Stomach smooth muscle (tissue), 2 donors: ENCODE data around the gene ZFPM1.
A peak's percentile ranks its signal among the peaks of the same experiment; 100 is the strongest.

Experiments used
- H3K27ac ChIP-seq: one replicate; pipeline ENCODE4 v1.7.0; 2013; ENCODE audit warnings: mild to moderate bottlenecking, low read length, inconsistent platforms
- H3K27me3 ChIP-seq, 2 donors: one replicate each; pipeline ENCODE4 v1.7.0; 2013; ENCODE audit warnings: low read length in 2 of 2; ENCODE audit not compliant: insufficient read depth in 2 of 2, control insufficient read depth in 1 of 2
- H3K36me3 ChIP-seq, 2 donors: one replicate each; pipeline ENCODE4 v1.7.0; 2013; ENCODE audit warnings: low read length in 2 of 2; ENCODE audit not compliant: control insufficient read depth in 2 of 2, insufficient read depth in 2 of 2
- H3K4me1 ChIP-seq: one replicate; pipeline ENCODE4 v1.7.0; 2013; ENCODE audit warnings: low read length; ENCODE audit not compliant: control insufficient read depth, insufficient read depth
- H3K4me3 ChIP-seq, 2 donors: one replicate each; pipeline ENCODE4 v1.7.0; 2013; ENCODE audit warnings: low read length in 2 of 2
- H3K9ac ChIP-seq, 2 donors: one replicate each; pipeline ENCODE4 v1.7.0; 2013; ENCODE audit warnings: low read length in 2 of 2, mild to moderate bottlenecking in 1 of 2
- H3K9me3 ChIP-seq, 2 donors: one replicate each; pipeline ENCODE4 v1.7.0; 2013; ENCODE audit warnings: low read length in 2 of 2; ENCODE audit not compliant: control insufficient read depth in 2 of 2
- donor health status: healthy.
- donor health status: Pancreatic carcinoma.

Gene ZFPM1

DNA sequence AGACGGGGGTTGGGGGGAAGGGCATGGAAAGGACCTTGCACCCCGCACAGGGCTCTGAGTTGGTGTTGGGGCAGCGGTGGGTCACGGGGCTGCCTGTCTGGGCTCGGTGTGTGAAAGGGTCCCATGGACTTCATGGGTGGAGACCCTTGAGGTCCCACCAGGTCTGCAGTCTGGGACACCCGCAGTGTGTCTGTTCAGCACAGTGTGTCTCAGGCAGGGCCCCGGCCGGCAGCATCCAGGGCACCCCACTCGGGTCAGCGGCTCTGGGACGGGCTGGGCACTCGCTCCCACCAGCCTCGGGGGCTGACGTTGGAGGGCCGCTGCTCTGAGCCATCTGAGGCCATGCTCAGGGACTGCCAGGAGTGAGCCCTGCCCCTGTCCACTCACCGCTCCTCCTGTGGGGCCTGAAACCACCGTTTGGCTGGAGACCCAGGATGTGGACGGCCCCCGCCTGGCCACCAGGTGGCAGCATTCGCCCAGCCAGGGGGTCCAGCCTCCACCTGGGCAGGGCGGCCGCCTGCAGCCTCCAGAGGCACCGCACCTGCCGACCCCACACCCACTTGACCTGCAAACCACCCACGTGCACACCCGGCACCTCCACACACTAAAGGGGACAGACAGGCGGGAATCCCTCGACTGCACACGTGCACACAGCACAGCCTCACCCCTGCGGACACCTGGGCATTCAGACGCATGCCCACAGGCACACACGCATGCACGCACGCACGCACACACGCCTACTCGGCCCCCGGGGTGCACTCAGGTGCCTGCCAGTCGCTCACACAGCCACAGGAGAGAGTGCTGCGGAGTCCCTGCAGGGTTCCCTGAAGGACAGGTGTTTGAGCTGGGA lies 10.1 kb upstream of the ZFPM1 start:
- Histone ChIP-seq H3K9me3 (peaks cover 0 to 2% of the 10 kb centered on the region in 2 donors), H3K36me3 (no peaks in the 10 kb centered on the region), H3K27ac (no peak overlapping the region), H3K9ac (no peak overlapping the region), H3K27me3 (peaks cover 11 to 12% of the 10 kb centered on the region in 2 donors), H3K4me1 (peaks cover 5% of the 10 kb centered on the region), H3K4me3 (no peak overlapping the region)

- H3K4me3 ChIP-seq: no peak overlapping the region
- H3K9ac ChIP-seq: no peak overlapping the region
- no peaks in the 10 kb centered on the region for H3K36me3 ChIP-seq
- no peak overlapping the region for H3K27ac ChIP-seq
- no peaks in the 10 kb centered on the region for H3K9me3 ChIP-seq
- H3K27me3 ChIP-seq: peaks cover 11 to 12% of the 10 kb centered on the region in 2 donors
- peaks cover 5% of the 10 kb centered on the region for H3K4me1 ChIP-seq
These were observed 8.1 kb upstream of the ZFPM1 start for GRCh38 chr16:88444826-88445582.

DNA sequence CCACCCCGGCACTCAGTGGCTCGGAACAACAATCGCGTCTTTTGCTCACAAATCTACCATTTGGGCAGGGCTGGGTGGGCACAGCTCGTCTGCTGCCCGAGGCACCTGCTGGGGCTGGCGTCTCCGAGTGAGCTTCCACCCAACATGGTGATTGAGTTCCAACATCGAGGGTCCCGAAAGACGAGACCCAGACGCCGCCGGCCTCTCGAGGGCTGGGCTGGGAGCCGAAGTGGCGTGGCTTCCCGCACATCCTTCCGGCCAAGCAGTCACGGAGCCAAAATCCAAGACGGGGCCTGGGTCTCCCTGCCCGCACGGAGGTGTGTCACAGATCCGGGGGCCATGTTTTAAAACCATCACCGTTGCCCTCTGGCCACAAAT lies 7.5 kb upstream of the ZFPM1 start:
- H3K27me3 ChIP-seq: peaks cover 11 to 12% of the 10 kb centered on the region in 2 donors
- H3K4me1 ChIP-seq: peaks cover 5% of the 10 kb centered on the region

DNA sequence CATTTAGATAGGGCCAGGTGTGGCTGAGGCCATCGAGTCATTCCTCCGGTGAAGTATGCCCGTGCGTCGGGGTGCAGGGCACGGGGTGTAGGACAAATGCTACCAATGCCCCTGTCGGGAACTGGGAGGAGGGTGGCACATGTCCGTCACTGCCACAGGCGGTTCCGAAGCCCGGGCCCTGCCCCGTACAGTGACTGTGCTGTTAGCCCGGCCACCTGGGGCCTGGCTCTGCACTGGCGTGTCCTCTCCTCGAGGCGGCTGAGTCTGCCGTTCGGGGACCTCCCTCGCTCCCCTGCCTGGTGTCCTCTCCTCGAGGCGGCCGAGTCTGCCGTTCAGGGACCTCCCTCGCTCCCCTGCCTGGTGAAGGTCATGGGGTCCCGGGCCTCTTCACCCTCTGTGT lies 7.0 kb upstream of the ZFPM1 start:
- no peak overlapping the region for H3K27ac ChIP-seq
- peaks cover 5% of the 10 kb centered on the region for H3K4me1 ChIP-seq

More for the DNA sequence above, 7.5 kb upstream of the ZFPM1 start:
- no peaks in the 10 kb centered on the region for H3K36me3 ChIP-seq
- no peak overlapping the region for H3K27ac ChIP-seq
- no peaks in the 10 kb centered on the region for H3K9me3 ChIP-seq
- no peak overlapping the region for H3K4me3 ChIP-seq
- no peak overlapping the region for H3K9ac ChIP-seq

DNA sequence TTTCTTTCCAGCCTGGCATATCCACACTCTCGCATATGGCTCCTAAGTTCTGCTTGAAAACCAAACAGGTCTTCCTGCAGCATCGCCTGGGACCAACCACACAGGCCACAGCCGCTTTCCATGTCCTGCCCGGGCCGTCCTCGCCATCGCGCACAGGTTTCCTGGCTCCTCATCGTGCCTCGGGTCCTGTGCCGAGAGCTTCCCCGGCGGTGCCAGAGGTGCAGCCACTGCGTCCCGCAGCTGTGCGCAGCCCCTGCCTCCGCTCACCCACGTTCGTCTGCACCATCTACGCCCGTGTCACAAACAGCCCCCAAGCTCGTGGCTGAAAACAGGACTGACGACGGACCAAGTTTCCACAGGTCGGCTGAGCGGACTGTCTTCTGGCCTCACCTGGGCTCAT lies 6.3 kb upstream of the ZFPM1 start:
- H3K4me1 ChIP-seq: peaks cover 5% of the 10 kb centered on the region
- no peak overlapping the region for H3K4me3 ChIP-seq
- peaks cover 11 to 12% of the 10 kb centered on the region in 2 donors for H3K27me3 ChIP-seq
- no peak overlapping the region for H3K9ac ChIP-seq
- no peaks in the 10 kb centered on the region for H3K36me3 ChIP-seq
- H3K27ac ChIP-seq: no peak overlapping the region
- H3K9me3 ChIP-seq: no peaks in the 10 kb centered on the region

More for the DNA sequence above, 7.0 kb upstream of the ZFPM1 start:
- Histone ChIP-seq H3K9me3 (no peaks in the 10 kb centered on the region), H3K36me3 (no peaks in the 10 kb centered on the region), H3K4me3 (no peak overlapping the region), H3K9ac (no peak overlapping the region), H3K27me3 (peaks cover 11 to 12% of the 10 kb centered on the region in 2 donors)

- Histone ChIP-seq H3K4me1 (peaks cover 12% of the 10 kb centered on the region), H3K4me3 (no peak overlapping the region), H3K9ac (no peak overlapping the region), H3K27me3 (peaks cover 5 to 6% of the 10 kb centered on the region in 2 donors), H3K36me3 (no peaks in the 10 kb centered on the region), H3K9me3 (no peaks in the 10 kb centered on the region), H3K27ac (no peak overlapping the region)
These were observed 5.2 kb upstream of the ZFPM1 start for GRCh38 chr16:88447881-88448280.

DNA sequence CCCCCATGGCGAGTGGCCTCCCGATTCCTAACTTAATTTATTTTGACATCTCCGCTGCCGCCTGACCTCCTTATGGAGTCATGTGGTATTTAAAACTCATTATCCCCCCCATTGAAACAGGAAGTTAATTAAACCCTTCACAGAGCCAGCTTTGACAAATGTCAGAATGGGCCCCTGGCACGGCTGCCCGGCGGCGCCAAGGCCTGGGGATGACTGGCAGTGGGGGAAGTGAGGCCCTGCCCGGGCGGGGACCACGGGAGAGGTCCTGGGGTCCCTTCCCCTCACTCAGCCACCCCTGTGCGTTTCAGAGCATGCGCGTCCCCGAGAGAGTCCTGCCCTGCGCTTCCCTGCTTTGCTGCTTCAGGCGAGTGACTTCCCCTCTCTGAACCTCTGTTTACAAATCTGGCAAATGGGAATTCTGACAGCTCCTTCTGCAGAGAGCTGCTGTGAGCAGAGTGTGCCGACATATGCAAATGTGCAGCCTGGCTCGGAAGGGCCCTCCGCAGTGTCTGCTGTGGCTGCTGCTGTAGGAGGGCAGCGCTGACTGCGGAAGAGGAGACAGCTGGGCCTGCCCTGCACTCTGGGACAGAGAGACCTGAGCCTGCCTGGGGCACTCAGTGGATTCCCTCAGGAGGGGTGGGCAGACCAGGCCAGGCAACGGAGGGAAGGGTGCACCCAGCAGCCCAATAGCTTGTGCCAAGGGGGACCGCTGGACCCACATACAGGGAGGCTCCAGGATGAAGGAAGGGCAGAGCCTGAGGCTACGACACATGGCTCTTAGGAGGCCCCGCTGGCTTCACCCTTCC lies 4.4 kb upstream of the ZFPM1 start:
- Histone ChIP-seq H3K36me3 (no peaks in the 10 kb centered on the region), H3K27ac (no peak overlapping the region), H3K4me3 (no peak overlapping the region), H3K4me1 (peaks cover 8% of the 10 kb centered on the region), H3K9ac (no peak overlapping the region), H3K9me3 (no peaks in the 10 kb centered on the region), H3K27me3 (no peaks in the 10 kb centered on the region)

DNA sequence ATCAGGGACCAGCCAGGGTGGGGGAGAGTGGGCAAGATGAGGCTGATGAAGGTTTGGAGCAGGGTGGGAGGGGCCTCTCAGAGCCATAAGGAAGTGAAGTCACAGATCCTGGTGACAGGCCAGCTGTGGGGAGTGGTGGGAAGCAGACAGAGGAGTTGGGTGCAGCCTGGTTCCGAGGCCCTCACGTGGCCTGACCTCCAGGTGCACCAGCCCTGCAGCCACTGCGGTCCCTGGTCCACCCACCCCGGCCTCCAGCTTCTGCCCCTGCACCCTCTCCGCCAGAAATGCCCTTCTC lies 3.9 kb upstream of the ZFPM1 start:
- H3K4me1 ChIP-seq: peaks cover 13% of the 10 kb centered on the region
- H3K4me3 ChIP-seq: no peak overlapping the region
- no peak overlapping the region for H3K27ac ChIP-seq

DNA sequence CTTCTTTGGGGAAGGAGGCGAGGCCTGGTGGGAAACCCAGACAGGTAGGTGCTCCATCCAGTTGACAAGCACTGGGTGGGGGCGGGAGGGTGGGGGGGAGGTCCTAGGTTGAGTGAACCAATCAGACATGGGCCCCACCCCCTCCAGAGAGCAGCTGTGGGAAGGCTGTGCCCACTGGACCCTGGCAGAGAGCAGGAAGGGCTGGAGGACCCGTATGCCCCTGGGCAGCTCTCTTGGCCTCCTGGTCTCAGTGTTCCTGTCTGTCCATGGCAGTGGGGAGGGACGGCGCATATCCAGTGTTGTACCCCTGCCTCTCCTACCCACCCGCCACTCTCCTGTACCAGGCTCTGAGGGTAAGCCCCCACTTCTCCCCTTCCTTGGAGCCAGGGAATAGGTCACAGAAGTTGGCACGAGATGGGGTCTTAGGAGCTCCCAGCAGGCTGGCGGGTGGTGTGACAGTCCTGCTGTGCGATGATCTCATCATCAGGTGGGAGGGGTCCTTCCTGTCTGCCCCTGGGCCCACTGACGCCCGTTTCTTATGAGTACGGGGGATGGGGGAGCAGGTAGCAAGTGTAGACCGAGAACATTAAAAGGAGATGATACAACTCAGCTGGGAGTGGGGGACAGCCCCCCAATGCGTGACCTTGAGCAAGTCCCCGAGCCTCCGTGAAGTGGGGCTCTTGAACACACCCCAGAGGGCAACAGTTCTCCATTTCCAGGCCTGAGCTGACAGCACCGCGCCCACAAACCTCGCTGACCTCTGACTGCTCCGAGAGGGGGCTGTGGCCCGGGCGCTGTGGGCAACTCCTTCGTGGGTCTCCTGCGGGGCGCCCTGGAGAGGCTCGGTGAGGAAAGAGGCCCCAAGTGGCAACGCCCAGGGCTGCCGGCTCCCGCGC lies 1.2 kb upstream of the ZFPM1 start:
- peaks cover 34% of the 10 kb centered on the region for H3K4me1 ChIP-seq
- peak overlapping the region in 1 of 2 donors; percentile 72 for H3K4me3 ChIP-seq
- H3K36me3 ChIP-seq: no peaks in the 10 kb centered on the region
- H3K9me3 ChIP-seq: no peaks in the 10 kb centered on the region
- H3K9ac ChIP-seq: no peak overlapping the region
- H3K27ac ChIP-seq: no peak overlapping the region
- H3K27me3 ChIP-seq: peaks cover 17 to 28% of the 10 kb centered on the region in 2 donors

More for the DNA sequence above, 3.9 kb upstream of the ZFPM1 start:
- no peak overlapping the region for H3K9ac ChIP-seq
- no peaks in the 10 kb centered on the region for H3K9me3 ChIP-seq
- no peaks in the 10 kb centered on the region for H3K36me3 ChIP-seq
- peaks cover under 1 to 4% of the 10 kb centered on the region in 2 donors for H3K27me3 ChIP-seq
